Natural killer cell (primary cell): ENCODE results near the gene SYNGR1. TPM values are rescaled to one million over a fixed set of nuclear protein-coding genes. Genes with fewer than 3 reads are reported as not detected.

Experiments
- ATAC-seq, 3 donors: fragments of 150-1000 bp in 2 of 3; fragments of 200-7000 bp in 1 of 3; cut with Tn5 transposase; 1 replicate in 1 of 3; 2 replicates in 2 of 3; pipeline ENCODE4 v1.10.0; 2021; ENCODE audit warnings: mild to moderate bottlenecking in 2 of 3, moderate library complexity in 2 of 3
- DNase-seq, 2 donors: peaks; one replicate each; pipeline versions ENCODE4 v3.0.0 to v3.0.0-alpha.2; 2013 to 2021; ENCODE audit warnings: mixed read lengths in 1 of 2
- H3K27ac ChIP-seq: one replicate; pipeline ENCODE4 v1.5.1; 2013; ENCODE audit warnings: mild to moderate bottlenecking, low read length
- H3K27me3 ChIP-seq: one replicate; pipeline ENCODE4 v1.6.1; 2013; ENCODE audit warnings: low read length; ENCODE audit not compliant: control insufficient read depth, insufficient read depth
- H3K36me3 ChIP-seq: one replicate; pipeline ENCODE4 v1.6.1; 2013; ENCODE audit warnings: low read length; ENCODE audit not compliant: control insufficient read depth, insufficient read depth
- H3K4me1 ChIP-seq: one replicate; pipeline ENCODE4 v1.6.1; 2013; ENCODE audit warnings: low read length; ENCODE audit not compliant: control insufficient read depth, insufficient read depth
- H3K4me3 ChIP-seq: one replicate; pipeline ENCODE4 v1.5.1; 2013; ENCODE audit warnings: low read length
- H3K9me3 ChIP-seq: one replicate; pipeline ENCODE4 v1.6.1; 2013; ENCODE audit warnings: low read length; ENCODE audit not compliant: control insufficient read depth, insufficient read depth
- H3K27ac Mint-ChIP-seq, 2 donors: one replicate each; pipeline ENCODE4 v1.8.0; 2022; ENCODE audit warnings: mild to moderate bottlenecking in 2 of 2, mixed read lengths in 2 of 2, moderate library complexity in 1 of 2
- H3K27me3 Mint-ChIP-seq, 2 donors: one replicate each; pipeline ENCODE4 v1.8.0; 2022; ENCODE audit warnings: low read depth in 2 of 2, mixed read lengths in 2 of 2
- H3K36me3 Mint-ChIP-seq: one replicate; pipeline ENCODE4 v1.8.0; 2022; ENCODE audit warnings: mixed read lengths
- H3K4me1 Mint-ChIP-seq, 2 donors: one replicate each; pipeline ENCODE4 v1.8.0; 2022; ENCODE audit warnings: mixed read lengths in 2 of 2
- H3K4me3 Mint-ChIP-seq: one replicate; pipeline ENCODE4 v1.8.0; 2022; ENCODE audit warnings: mild to moderate bottlenecking, moderate library complexity, mixed read lengths
- H3K9me3 Mint-ChIP-seq, 2 donors: one replicate each; pipeline ENCODE4 v1.8.0; 2022; ENCODE audit warnings: mixed read lengths in 2 of 2
- whole genome bisulfite sequencing: methylation state at CpG from one replicate; pipeline ENCODE4 v1.1.7; 2013; ENCODE audit warnings: missing lambda C conversion rate; ENCODE audit not compliant: insufficient coverage; 5-methylcytosine and 5-hydroxymethylcytosine counted together
- intact Hi-C: fragments of 100-400 bp; cut with micrococcal nuclease; formaldehyde crosslinking; loops from one replicate; pipeline ENCODE4 v1.14.2; 2022
- total RNA-seq, 4 donors: library from RNA; stranded (reverse); fragments of 120-200 nt in 1 of 4; gene quantifications; one replicate each; pipeline versions ENCODE4 v1.2.3 to v1.2.4, GENCODE V29; 2013 to 2022
- TF ChIP-seq, protein P1 (sequence below): fragments of 200-600 bp; IDR thresholded peaks from one replicate; pipeline ENCODE4 v1.8.0; 2022; ENCODE audit warnings: antibody characterized with exemption

SYNGR1 gene
- total RNA-seq, 3 donors from 2014 or later (not counting 1 experiment from before 2014, with no cell fraction given): 30.3 to 35.7 (median 31.3) TPM

DNA sequence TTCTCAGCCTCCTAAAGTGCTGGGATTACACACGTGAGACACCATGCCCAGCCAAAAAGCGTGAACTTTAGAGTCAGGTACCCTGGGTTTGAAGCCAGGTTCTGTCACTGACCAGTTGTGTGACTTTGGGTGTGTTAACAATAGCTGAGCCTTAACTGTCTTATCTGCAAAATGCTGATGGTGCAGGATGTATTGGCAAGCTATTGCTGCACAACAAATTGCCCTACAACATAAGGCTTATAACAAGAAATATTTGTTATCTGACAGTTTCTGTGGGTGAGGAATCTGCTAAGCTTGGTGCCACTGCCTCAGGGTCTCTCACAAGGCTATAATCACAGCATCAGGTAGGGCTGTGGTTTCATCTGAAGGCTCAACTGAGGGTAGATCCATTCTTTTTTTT, 21.9 kb downstream of the SYNGR1 start:
- H3K4me1 ChIP-seq: peaks cover 12% of the 10 kb centered on the region
- intact Hi-C loops: no loop called here
- H3K27ac ChIP-seq: no peak overlapping the region

DNA sequence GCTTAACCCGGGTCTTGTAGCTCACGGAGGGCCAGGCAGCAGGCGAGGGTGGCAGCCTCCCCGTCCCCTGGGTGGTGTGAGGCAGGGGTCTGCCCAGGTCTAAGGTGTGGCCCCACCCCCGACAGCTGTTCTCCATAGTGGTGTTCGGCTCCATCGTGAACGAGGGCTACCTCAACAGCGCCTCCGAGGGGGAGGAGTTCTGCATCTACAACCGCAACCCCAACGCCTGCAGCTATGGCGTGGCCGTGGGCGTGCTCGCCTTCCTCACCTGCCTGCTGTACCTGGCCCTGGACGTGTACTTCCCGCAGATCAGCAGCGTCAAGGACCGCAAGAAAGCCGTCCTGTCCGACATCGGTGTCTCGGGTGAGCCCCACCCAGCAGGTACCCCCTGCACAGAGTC, 24.4 kb downstream of the SYNGR1 start:
- H3K4me1 ChIP-seq: no peaks in the 10 kb centered on the region
- Mint-ChIP-seq H3K27ac (no peak overlapping the region), H3K27me3 (no peaks in the 10 kb centered on the region), H3K36me3 (no peaks in the 10 kb centered on the region), H3K4me1 (peaks cover 0 to 3% of the 10 kb centered on the region in 2 donors), H3K9me3 (no peaks in the 10 kb centered on the region), H3K4me3 (no peak overlapping the region)
- intact Hi-C loops: no loop called here
- ATAC-seq (no peak), DNase-seq (no peak)
- H3K27ac ChIP-seq: no peak overlapping the region
- H3K4me3 ChIP-seq: no peak overlapping the region
- H3K27me3 ChIP-seq: no peaks in the 10 kb centered on the region
- TF ChIP-seq, protein P1, sequence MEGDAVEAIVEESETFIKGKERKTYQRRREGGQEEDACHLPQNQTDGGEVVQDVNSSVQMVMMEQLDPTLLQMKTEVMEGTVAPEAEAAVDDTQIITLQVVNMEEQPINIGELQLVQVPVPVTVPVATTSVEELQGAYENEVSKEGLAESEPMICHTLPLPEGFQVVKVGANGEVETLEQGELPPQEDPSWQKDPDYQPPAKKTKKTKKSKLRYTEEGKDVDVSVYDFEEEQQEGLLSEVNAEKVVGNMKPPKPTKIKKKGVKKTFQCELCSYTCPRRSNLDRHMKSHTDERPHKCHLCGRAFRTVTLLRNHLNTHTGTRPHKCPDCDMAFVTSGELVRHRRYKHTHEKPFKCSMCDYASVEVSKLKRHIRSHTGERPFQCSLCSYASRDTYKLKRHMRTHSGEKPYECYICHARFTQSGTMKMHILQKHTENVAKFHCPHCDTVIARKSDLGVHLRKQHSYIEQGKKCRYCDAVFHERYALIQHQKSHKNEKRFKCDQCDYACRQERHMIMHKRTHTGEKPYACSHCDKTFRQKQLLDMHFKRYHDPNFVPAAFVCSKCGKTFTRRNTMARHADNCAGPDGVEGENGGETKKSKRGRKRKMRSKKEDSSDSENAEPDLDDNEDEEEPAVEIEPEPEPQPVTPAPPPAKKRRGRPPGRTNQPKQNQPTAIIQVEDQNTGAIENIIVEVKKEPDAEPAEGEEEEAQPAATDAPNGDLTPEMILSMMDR: no peak
- peaks cover 3% of the 10 kb centered on the region for H3K9me3 ChIP-seq
- no peaks in the 10 kb centered on the region for H3K36me3 ChIP-seq
- WGBS: 87% methylated on average over 24 of the region's 24 CpGs

More for the DNA sequence above, 21.9 kb downstream of the SYNGR1 start:
- peaks cover 0 to 19% of the 10 kb centered on the region in 2 donors for H3K4me1 Mint-ChIP-seq
- WGBS: 100% methylated on average over 2 of the region's 2 CpGs
- H3K4me3 ChIP-seq: no peak overlapping the region
- no peaks in the 10 kb centered on the region for H3K36me3 ChIP-seq
- H3K27me3 ChIP-seq: no peaks in the 10 kb centered on the region
- TF ChIP-seq, protein P1: no peak
- DNase-seq: no peak
- ATAC-seq: no peak
- no peaks in the 10 kb centered on the region for H3K36me3 Mint-ChIP-seq
- H3K4me3 Mint-ChIP-seq: no peak overlapping the region
- no peak overlapping the region for H3K27ac Mint-ChIP-seq
- H3K27me3 Mint-ChIP-seq: no peaks in the 10 kb centered on the region
- H3K9me3 Mint-ChIP-seq: no peaks in the 10 kb centered on the region
- peaks cover 3% of the 10 kb centered on the region for H3K9me3 ChIP-seq

DNA sequence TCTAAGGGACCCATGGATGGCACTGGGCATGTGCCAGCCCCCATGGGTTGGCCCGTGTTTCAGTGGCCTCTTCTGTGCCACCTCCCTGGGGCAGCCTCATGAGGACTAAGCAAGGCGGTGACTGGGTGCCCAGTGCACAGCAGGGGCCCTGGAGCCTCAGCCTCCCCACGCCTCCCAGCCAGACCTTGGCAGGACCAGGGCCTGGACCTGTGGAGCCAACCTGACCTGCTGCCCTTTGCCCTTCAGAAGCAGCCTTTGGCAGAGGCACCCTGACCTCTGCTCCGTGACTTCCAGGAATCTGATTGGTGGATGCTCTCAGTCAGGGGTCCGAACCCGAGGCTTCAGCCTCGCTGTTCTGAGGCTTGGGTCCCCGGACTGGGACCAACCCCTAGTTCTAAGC, 25.0 kb downstream of the SYNGR1 start:
- H3K36me3 ChIP-seq: no peaks in the 10 kb centered on the region
- peaks cover 3% of the 10 kb centered on the region for H3K9me3 ChIP-seq
- no peaks in the 10 kb centered on the region for H3K4me1 ChIP-seq
- WGBS: 95% methylated on average over 8 of the region's 8 CpGs
- Mint-ChIP-seq H3K36me3 (no peaks in the 10 kb centered on the region), H3K4me3 (no peak overlapping the region), H3K27ac (no peak overlapping the region), H3K4me1 (peaks cover 0 to 3% of the 10 kb centered on the region in 2 donors), H3K27me3 (no peaks in the 10 kb centered on the region), H3K9me3 (no peaks in the 10 kb centered on the region)
- H3K27me3 ChIP-seq: no peaks in the 10 kb centered on the region
- H3K4me3 ChIP-seq: no peak overlapping the region
- DNase-seq (no peak), ATAC-seq (no peak)
- H3K27ac ChIP-seq: no peak overlapping the region
- TF ChIP-seq, protein P1: no peak
- intact Hi-C loops: no loop called here

DNA sequence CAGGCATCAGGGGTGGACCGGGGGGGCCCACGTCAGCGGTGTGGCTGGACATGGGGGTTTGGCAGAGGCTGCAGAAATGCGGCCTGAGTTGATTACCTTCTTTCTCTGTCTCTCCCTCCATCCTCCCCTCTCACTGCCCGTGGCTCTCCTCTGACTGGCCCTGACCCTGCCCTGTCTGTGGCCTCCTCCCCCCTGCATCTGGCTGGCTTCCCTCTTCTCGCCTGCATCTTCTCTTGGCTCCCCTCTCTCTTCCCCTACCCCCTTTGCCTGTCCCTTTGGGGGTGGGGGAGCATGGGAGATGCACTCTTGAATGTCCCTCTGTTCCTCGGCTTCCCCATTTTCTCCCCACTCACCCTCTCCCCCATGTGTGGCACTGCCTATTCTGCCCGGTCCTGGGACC, 25.9 kb downstream of the SYNGR1 start:
- no peaks in the 10 kb centered on the region for H3K4me1 ChIP-seq
- intact Hi-C loops: no loop called here
- H3K4me3 ChIP-seq: no peak overlapping the region

More for the DNA sequence above, 25.9 kb downstream of the SYNGR1 start:
- H3K36me3 ChIP-seq: no peaks in the 10 kb centered on the region
- TF ChIP-seq, protein P1: no peak
- H3K27ac ChIP-seq: no peak overlapping the region
- Mint-ChIP-seq H3K27me3 (no peaks in the 10 kb centered on the region), H3K4me3 (no peak overlapping the region), H3K36me3 (no peaks in the 10 kb centered on the region), H3K9me3 (no peaks in the 10 kb centered on the region), H3K27ac (no peak overlapping the region), H3K4me1 (peaks cover 0 to 3% of the 10 kb centered on the region in 2 donors)
- no peaks in the 10 kb centered on the region for H3K27me3 ChIP-seq
- peaks cover 3% of the 10 kb centered on the region for H3K9me3 ChIP-seq
- DNase-seq: no peak
- no peak for ATAC-seq
- WGBS: 87% methylated on average over 7 of the region's 8 CpGs
